Activated CD8-positive, alpha-beta memory T cell treated with anti-CD3 and anti-CD28 coated beads, Interleukin-2, amount 50 U/mL, for 1 hour (primary cell): ENCODE measurements around the gene TYW3.
A peak's percentile ranks its signal among the peaks of the same experiment; 100 is the strongest.

Experiments used
- DNase-seq: peaks from one replicate; pipeline ENCODE4 v3.0.0-alpha.2; 2020; ENCODE audit errors: extremely low read depth

The TYW3 gene

GRCh38 chr1:74732960-74733603 is at the start of gene TYW3, which contains the start of gene CRYZ:
Gene TYW3, plus strand, starts transcription at chr1:74733152. Its CDS starts 93 bp downstream, at chr1:74733245.
Gene CRYZ, minus strand, starts transcription at chr1:74733050. Its CDS starts 8,229 bp downstream, at chr1:74724821.
- peak; percentile 63 for DNase-seq

- no peak for DNase-seq
Observed at GRCh38 chr1:74683656-74684055, 49.3 kb upstream of the TYW3 start.

GRCh38 chr1:74684301-74684700 is 48.7 kb upstream of the TYW3 start:
- no peak for DNase-seq

- DNase-seq: no peak
Observed at GRCh38 chr1:74686928-74687327, 46.0 kb upstream of the TYW3 start.

GRCh38 chr1:74689621-74690363 is 43.2 kb upstream of the TYW3 start:
- no peak for DNase-seq

- no peak for DNase-seq
Observed at GRCh38 chr1:74690364-74690696, 42.6 kb upstream of the TYW3 start.

GRCh38 chr1:74690909-74691308 is 42.0 kb upstream of the TYW3 start:
- DNase-seq: no peak

- no peak for DNase-seq
Observed at GRCh38 chr1:74693473-74693872, 39.5 kb upstream of the TYW3 start.

GRCh38 chr1:74697832-74698231 is 35.1 kb upstream of the TYW3 start:
- DNase-seq: no peak

GRCh38 chr1:74699331-74699730 is 33.6 kb upstream of the TYW3 start:
- no peak for DNase-seq

- DNase-seq: no peak
Observed at GRCh38 chr1:74703386-74704182, 29.4 kb upstream of the TYW3 start.

GRCh38 chr1:74712881-74713280 is 20.1 kb upstream of the TYW3 start:
- no peak for DNase-seq

GRCh38 chr1:74713849-74714248 is 19.1 kb upstream of the TYW3 start:
- DNase-seq: no peak

GRCh38 chr1:74714429-74715235 is 18.3 kb upstream of the TYW3 start:
- DNase-seq: no peak

- no peak for DNase-seq
Observed at GRCh38 chr1:74715236-74715502, 17.8 kb upstream of the TYW3 start.

- no peak for DNase-seq
Observed at GRCh38 chr1:74715806-74716205, 17.1 kb upstream of the TYW3 start.

- no peak for DNase-seq
Observed at GRCh38 chr1:74716822-74717221, 16.1 kb upstream of the TYW3 start.

GRCh38 chr1:74717626-74718025 is 15.3 kb upstream of the TYW3 start:
- no peak for DNase-seq

GRCh38 chr1:74726063-74726462 is 6.9 kb upstream of the TYW3 start:
- DNase-seq: no peak

GRCh38 chr1:74728736-74729135 is 4.2 kb upstream of the TYW3 start:
- DNase-seq: no peak

GRCh38 chr1:74729741-74730478 is 3.0 kb upstream of the TYW3 start:
- no peak for DNase-seq
